Left ventricle myocardium inferior (tissue), 1 donor: Measurements from ENCODE around the gene RAPGEF4. TPM values are rescaled to one million over a fixed set of nuclear protein-coding genes. Genes with fewer than 3 reads are reported as not detected.

Experiments used
- DNase-seq: peaks from one replicate; pipeline ENCODE4 v3.0.0-alpha.2; 2020
- H3K27ac ChIP-seq: fragments of 200-600 bp; replicated peaks from 2 replicates; pipeline ENCODE4 v1.8.0; 2021
- H3K27me3 ChIP-seq: fragments of 200-600 bp; 2 replicates; pipeline ENCODE4 v1.8.0; 2021; ENCODE audit warnings: low read depth
- H3K36me3 ChIP-seq: fragments of 200-600 bp; 2 replicates; pipeline ENCODE4 v1.8.0; 2021
- H3K4me1 ChIP-seq: fragments of 200-600 bp; 2 replicates; pipeline ENCODE4 v1.8.0; 2021
- H3K4me3 ChIP-seq: fragments of 200-600 bp; 2 replicates; pipeline ENCODE4 v1.8.0; 2021; ENCODE audit warnings: mild to moderate bottlenecking, moderate library complexity
- H3K9me3 ChIP-seq: fragments of 200-600 bp; replicated peaks from 2 replicates; pipeline ENCODE4 v1.8.0; 2021
- CTCF ChIP-seq: fragments of 200-600 bp; IDR thresholded peaks from 2 replicates; pipeline ENCODE4 v1.8.0; 2021; ENCODE audit warnings: antibody characterized with exemption, mild to moderate bottlenecking, borderline replicate concordance
- intact Hi-C: fragments of 100-400 bp; cut with micrococcal nuclease; formaldehyde crosslinking; loops from one replicate; pipeline ENCODE4 v1.11.0; 2022
- total RNA-seq: library from RNA; stranded (reverse); fragmentation: NEBNext Ultra II Directional; extraction: Animal tissue kit (Norgen Biotek cat#: 25700); gene quantifications from one replicate; pipeline ENCODE4 v1.2.1, GENCODE V29; 2021
- donor health status: DM: no; HTN: yes; CAD: no; lungs with severe emphysema.

The RAPGEF4 gene
- total RNA-seq, 1 donor from 2014 or later, result 3.7 TPM

DNA sequence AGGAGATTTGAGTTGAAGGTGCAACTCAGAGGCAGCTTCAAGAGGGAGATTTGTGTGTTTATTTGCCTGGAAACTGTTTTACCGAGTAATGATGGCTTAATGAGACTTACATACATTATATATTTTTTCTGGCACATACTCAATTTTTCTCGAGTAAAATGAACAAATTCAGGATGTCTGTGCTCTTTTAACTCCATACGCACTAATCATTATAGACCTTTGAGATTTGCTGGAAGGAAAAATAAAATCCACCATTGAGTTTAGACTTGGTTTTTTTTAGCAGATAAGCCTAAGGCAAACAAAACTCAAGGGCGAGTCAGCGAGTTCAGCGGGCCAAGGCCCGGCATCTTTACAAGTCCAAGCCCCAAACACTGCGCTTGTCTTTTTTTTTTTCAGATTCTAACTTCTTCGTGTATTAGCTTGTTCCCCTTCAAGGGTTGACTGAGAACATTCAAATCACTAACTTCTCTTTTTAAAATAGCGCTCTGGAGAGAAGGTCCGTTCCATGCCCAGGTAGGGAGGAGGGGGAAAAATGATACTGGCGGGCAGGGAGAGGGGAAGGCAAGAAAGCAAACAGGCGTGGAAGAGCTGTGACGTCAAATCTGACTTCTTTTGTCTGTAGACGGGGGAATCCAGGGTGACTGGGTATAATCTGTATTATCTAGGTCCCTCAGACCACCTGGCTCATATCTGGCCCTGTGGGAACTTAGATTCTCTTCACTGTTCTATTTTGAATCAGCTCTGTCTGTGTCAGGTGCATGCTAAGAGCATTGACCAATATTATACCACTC is 267.3 kb downstream of the RAPGEF4 start:
- H3K9me3 ChIP-seq, result no peaks in the 10 kb centered on the region
- no peak overlapping the region for H3K4me3 ChIP-seq
- TF ChIP-seq CTCF, result no peak
- intact Hi-C loops, result no loop called here
- no peaks in the 10 kb centered on the region for H3K36me3 ChIP-seq
- H3K27ac ChIP-seq, result no peak overlapping the region
- H3K4me1 ChIP-seq, result peaks cover 20% of the 10 kb centered on the region
- DNase-seq, result no peak
- no peaks in the 10 kb centered on the region for H3K27me3 ChIP-seq

DNA sequence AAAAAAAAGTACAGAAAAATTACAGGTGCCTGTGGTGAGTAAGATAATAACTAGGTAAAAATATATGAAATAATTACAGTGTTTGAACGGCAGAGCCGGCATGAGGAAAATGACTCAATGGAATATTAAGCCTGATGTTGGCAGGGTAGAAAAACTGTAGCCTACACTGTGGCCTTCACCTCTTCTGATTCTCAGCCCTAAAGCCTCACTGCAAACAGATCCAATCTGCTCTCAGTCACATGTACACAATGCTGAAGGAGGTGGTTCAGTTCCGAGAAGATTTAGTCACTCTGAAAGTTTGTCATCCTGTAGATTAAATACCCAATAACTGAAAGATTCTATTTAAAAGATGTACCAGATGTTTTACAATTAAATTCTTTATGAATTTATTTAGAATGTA is 273.1 kb downstream of the RAPGEF4 start:
- intact Hi-C loops, result no loop called here
- Histone ChIP-seq H3K4me3 (no peak overlapping the region), H3K27me3 (no peaks in the 10 kb centered on the region), H3K36me3 (no peaks in the 10 kb centered on the region), H3K4me1 (no peaks in the 10 kb centered on the region), H3K9me3 (no peaks in the 10 kb centered on the region), H3K27ac (no peak overlapping the region)
- no peak for DNase-seq
- TF ChIP-seq CTCF, result no peak

DNA sequence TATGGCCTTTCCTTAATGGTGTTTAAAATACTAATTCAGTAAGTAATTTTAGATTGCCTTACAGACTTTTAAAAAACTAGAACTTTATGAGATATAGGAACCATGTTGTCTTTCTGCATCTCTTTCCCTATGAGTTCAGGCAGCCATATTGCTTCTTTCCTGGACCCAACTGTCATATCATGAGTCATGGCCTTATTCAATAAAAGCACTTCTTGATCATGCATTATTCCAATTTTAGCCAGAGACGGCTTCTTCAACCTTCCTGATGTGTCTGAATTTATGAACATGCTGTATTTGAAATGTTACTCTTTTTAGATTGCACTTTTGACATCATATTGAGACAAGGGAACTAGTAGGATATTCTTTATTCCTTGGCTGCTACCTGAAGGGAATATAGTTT is 274.6 kb downstream of the RAPGEF4 start:
- no peak overlapping the region for H3K4me3 ChIP-seq
- no peak for DNase-seq
- H3K4me1 ChIP-seq, result no peaks in the 10 kb centered on the region
- no peak for TF ChIP-seq CTCF
- intact Hi-C loops, result no loop called here
- H3K27me3 ChIP-seq, result no peaks in the 10 kb centered on the region
- no peaks in the 10 kb centered on the region for H3K9me3 ChIP-seq
- H3K27ac ChIP-seq, result no peak overlapping the region
- H3K36me3 ChIP-seq, result no peaks in the 10 kb centered on the region

- peaks cover 27% of the 10 kb centered on the region for H3K4me1 ChIP-seq
- H3K4me3 ChIP-seq, result no peak overlapping the region
- H3K27me3 ChIP-seq, result no peaks in the 10 kb centered on the region
- DNase-seq, result no peak
- H3K36me3 ChIP-seq, result no peaks in the 10 kb centered on the region
- TF ChIP-seq CTCF, result no peak
- H3K27ac ChIP-seq, result peak overlapping the region; percentile 17
- intact Hi-C loops, result no loop called here
- H3K9me3 ChIP-seq, result no peaks in the 10 kb centered on the region
These were observed 280.8 kb downstream of the RAPGEF4 start for GRCh38 chr2:173016451-173016850.

GRCh38 chr2:173017646-173018420 is 282.2 kb downstream of the RAPGEF4 start:
- Histone ChIP-seq H3K36me3 (no peaks in the 10 kb centered on the region), H3K4me1 (peaks cover 35% of the 10 kb centered on the region), H3K27ac (peak overlapping the region; percentile 36), H3K27me3 (no peaks in the 10 kb centered on the region), H3K9me3 (no peaks in the 10 kb centered on the region), H3K4me3 (no peak overlapping the region)
- DNase-seq, result no peak
- no peak for TF ChIP-seq CTCF
- intact Hi-C loops, result no loop called here
